GM18868 (cell line): ENCODE measurements around the gene GDPD1.
"Not testable (repeated sequence)": the region's sequence is repeated elsewhere in the genome, so short reads cannot be mapped to it uniquely, and the experiment has no call there.

Experiments
- ATAC-seq: cut with Tn5 transposase; IDR thresholded peaks from one replicate; pipeline ENCODE4 v1.9.1; 2021; ENCODE audit warnings: mild to moderate bottlenecking, moderate library complexity; ENCODE audit not compliant: unreplicated experiment

The GDPD1 gene

GRCh38 chr17:59311051-59311468 is 90.7 kb downstream of the GDPD1 start:
- peak; percentile 50 for ATAC-seq

GRCh38 chr17:59311521-59311920 is 91.2 kb downstream of the GDPD1 start:
- ATAC-seq: not testable (repeated sequence)

- no peak for ATAC-seq
These were observed 95.6 kb downstream of the GDPD1 start for GRCh38 chr17:59315866-59316265.
